GM12892 (cell line): ENCODE results near the gene C13orf42.

ENCODE experiments used
- POLR2A ChIP-seq: IDR thresholded peaks from 2 replicates; pipeline ENCODE4 v1.6.1; 2011; ENCODE audit warnings: low read depth, low read length, control low read depth
- POLR2AphosphoS5 ChIP-seq: IDR thresholded peaks from 2 replicates; pipeline ENCODE4 v1.6.1; 2011; ENCODE audit warnings: low read depth, low read length, control low read depth

GRCh38 chr13:51058461-51059167, 52.5 kb downstream of the C13orf42 start:
- TF ChIP-seq POLR2A (no peak), POLR2AphosphoS5 (no peak)
